ENCODE measurements around the gene NEU4. TPM values are rescaled to one million over a fixed set of nuclear protein-coding genes. Genes with fewer than 3 reads are reported as not detected.

NEU4 gene
- total and polyA plus RNA-seq, 3 donors from 2014 or later = 0.88 to 2.0 (median 1.6) TPM

- no peaks in the 10 kb centered on the region for H3K27me3 ChIP-seq
- H3K4me1 ChIP-seq = peaks cover 12% of the 10 kb centered on the region
- H3K9me3 ChIP-seq = no peaks in the 10 kb centered on the region
- DNase-seq = peak; percentile 13
- 48 to 63% methylated on average over 14 to 33 of the region's 52 CpGs for WGBS, 2 donors
- intact Hi-C loops (cut with DNase I; ENCODE audit: low total_unique reads) = no loop called here
- peak overlapping the region in 1 of 2 donors; percentile 41 for H3K27ac ChIP-seq
- H3K36me3 ChIP-seq (ENCODE audit: low read depth, missing control alignments) = no peaks in the 10 kb centered on the region
- H3K4me3 ChIP-seq = peak overlapping the region; percentile 15 to 37
- no peak for TF ChIP-seq CTCF (IDR thresholded peaks at IDR 0.05)
- TF ChIP-seq POLR2A (IDR thresholded peaks at IDR 0.05) = no peak
Observed at GRCh38 chr2:241843321-241844065, 34.5 kb downstream of the NEU4 start.

- peak; percentile 66 for DNase-seq
- peaks cover 12% of the 10 kb centered on the region for H3K4me1 ChIP-seq
- peak overlapping the region; percentile 41 to 50 for H3K27ac ChIP-seq
- H3K4me3 ChIP-seq = peak overlapping the region; percentile 23 to 37
- no peaks in the 10 kb centered on the region for H3K27me3 ChIP-seq
- intact Hi-C loops (cut with DNase I; ENCODE audit: low total_unique reads) = no loop called here
- 7 to 15% methylated on average over 23 to 50 of the region's 65 CpGs for WGBS, 2 donors
- no peaks in the 10 kb centered on the region for H3K9me3 ChIP-seq
- TF ChIP-seq CTCF (IDR thresholded peaks at IDR 0.05) = no peak
- TF ChIP-seq POLR2A (IDR thresholded peaks at IDR 0.05) = no peak
- no peaks in the 10 kb centered on the region for H3K36me3 ChIP-seq (ENCODE audit: low read depth, missing control alignments)
Observed at GRCh38 chr2:241844066-241844728, 35.2 kb downstream of the NEU4 start.

- no peaks in the 10 kb centered on the region for H3K27me3 ChIP-seq
- H3K4me1 ChIP-seq = peaks cover 12% of the 10 kb centered on the region
- no peaks in the 10 kb centered on the region for H3K36me3 ChIP-seq (ENCODE audit: low read depth, missing control alignments)
- TF ChIP-seq POLR2A (IDR thresholded peaks at IDR 0.05) (no peak), CTCF (IDR thresholded peaks at IDR 0.05) (no peak)
- no peak overlapping the region for H3K4me3 ChIP-seq
- 58 to 65% methylated on average over 10 to 37 of the region's 37 CpGs for WGBS, 2 donors
- H3K9me3 ChIP-seq = no peaks in the 10 kb centered on the region
- peak; percentile 13 for DNase-seq
- intact Hi-C loops (cut with DNase I; ENCODE audit: low total_unique reads) = no loop called here
- H3K27ac ChIP-seq = peak overlapping the region in 1 of 2 donors; percentile 41
Observed at GRCh38 chr2:241844831-241845578, 36.0 kb downstream of the NEU4 start.

- DNase-seq = peak; percentile 12
- H3K4me3 ChIP-seq = no peak overlapping the region
- no peak for TF ChIP-seq POLR2A (IDR thresholded peaks at IDR 0.05)
- peaks cover 12% of the 10 kb centered on the region for H3K4me1 ChIP-seq
- H3K27ac ChIP-seq = no peak overlapping the region
- 65 to 78% methylated on average over 22 of the region's 22 CpGs for WGBS, 2 donors
- no peaks in the 10 kb centered on the region for H3K36me3 ChIP-seq (ENCODE audit: low read depth, missing control alignments)
- H3K27me3 ChIP-seq = no peaks in the 10 kb centered on the region
- H3K9me3 ChIP-seq = no peaks in the 10 kb centered on the region
- intact Hi-C loops (cut with DNase I; ENCODE audit: low total_unique reads) = no loop called here
Observed at GRCh38 chr2:241846406-241846805, 37.4 kb downstream of the NEU4 start.

Measured in testis (tissue), 3 donors.